ENCODE data around the gene OR2T8.
"Not testable (repeated sequence)": the region's sequence is repeated elsewhere in the genome, so short reads cannot be mapped to it uniquely, and the experiment has no call there.

OR2T8 gene

GRCh38 chr1:247919952-247920351 lies at the start of gene OR2T8:
OR2T8 (plus strand) TSS chr1:247920252; CDS start chr1:247921018, 766 bp downstream.
- in situ Hi-C loops (cut with MboI; ENCODE audit: low sequenced_read_pairs): no loop called here

DNA sequence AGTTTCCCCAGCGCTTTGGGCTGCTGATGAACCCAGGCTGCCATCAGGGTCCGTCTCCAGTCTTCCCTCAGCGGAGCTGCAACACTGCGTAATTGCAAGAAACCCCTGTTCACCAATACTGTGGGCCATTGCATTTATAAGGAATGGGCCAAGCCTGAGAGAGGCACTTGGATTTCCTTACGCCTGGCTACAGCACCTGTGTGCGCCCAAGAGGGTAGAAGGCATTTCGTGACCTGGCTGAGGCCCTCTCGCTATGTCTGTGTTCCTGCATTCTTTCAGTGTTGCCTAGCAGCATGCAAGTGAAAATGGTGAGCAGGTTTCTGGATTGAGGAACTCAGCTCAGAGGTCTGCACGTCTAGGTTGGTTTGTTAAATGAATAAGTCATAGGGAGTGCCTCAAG lies 36.7 kb upstream of the OR2T8 start:
- in situ Hi-C loops (cut with MboI; ENCODE audit: low sequenced_read_pairs): no loop called here

DNA sequence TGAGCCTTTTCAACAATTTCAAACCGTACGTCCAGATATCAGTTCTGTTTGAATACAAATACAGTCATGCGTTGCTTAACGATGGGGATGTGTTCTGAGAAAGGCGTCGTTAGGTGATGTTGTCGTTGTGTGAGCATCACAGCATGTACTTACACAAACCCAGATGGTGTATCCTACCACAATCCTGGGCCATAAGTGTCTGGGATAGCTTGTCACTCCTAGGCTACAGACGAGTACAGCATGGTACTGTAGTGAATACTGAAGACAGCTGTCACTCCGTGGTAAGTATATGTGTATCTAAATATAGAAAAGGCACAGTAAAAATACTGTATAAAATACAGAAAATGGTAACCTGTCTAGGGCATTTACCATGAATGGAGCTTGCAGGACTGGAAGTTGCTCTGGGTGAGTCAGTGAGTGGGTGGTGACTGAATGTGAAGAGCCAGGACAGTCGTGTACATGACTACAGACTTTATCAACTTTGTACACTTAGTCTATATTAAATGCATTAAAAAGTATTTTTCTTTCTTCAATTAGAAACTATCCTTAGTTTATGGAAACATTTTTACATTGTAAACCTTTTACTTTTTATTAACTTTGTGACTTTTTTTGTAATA lies 35.1 kb upstream of the OR2T8 start:
- in situ Hi-C loops (cut with MboI; ENCODE audit: low sequenced_read_pairs): no loop called here

DNA sequence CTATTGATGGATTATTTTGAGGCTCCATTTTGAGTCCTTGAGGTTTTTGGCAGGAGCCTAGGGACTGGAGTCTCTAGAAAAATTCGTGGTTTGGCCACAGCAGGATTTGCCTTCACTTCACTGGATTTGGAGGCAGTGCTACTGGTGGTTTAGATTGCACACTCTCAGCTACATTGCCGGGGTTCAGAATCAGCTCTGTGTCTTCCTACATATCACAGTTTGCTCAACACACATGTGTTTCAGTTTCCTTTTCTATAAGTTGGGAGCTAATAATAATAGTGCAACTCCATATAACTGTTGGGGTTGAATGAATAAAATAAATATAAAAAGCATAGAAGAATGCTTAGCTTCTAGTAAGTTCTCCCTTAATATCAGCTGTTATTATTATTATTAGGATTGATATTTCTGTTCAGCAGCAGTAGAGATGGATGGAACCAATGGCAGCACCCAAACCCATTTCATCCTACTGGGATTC lies 24.9 kb upstream of the OR2T8 start, which contains the start of gene OR2W3:
Gene OR2W3 (plus strand): TSS at position 425 of the 475 bp plus-strand sequence. CDS start 0 bp downstream, at position 425.
- in situ Hi-C loops (cut with MboI; ENCODE audit: low sequenced_read_pairs): no loop called here

DNA sequence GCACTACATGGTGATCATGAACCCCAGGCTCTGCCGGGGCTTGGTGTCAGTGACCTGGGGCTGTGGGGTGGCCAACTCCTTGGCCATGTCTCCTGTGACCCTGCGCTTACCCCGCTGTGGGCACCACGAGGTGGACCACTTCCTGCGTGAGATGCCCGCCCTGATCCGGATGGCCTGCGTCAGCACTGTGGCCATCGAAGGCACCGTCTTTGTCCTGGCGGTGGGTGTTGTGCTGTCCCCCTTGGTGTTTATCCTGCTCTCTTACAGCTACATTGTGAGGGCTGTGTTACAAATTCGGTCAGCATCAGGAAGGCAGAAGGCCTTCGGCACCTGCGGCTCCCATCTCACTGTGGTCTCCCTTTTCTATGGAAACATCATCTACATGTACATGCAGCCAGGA lies 24.1 kb upstream of the OR2T8 start:
- in situ Hi-C loops (cut with MboI; ENCODE audit: low sequenced_read_pairs): no loop called here

DNA sequence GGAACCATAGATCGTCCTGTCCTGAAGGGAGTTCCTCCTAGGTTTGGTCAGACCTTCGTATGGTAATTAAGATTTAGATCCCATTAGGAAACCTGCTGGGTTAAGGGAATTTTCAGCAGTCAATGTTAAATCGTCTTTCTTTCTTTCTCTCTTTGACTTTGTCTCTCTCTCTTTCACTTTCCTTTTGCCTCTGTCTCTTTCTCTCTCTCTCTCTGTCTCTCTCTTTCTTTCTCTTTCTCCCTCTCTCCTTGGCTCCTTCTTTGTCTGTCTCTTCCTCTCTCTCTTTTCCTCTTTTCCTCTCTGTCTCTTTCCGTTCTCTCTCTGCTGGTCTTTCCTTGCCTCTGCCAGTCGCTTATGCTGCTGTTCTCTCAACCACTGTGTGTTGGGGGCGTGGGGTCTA lies 15.9 kb upstream of the OR2T8 start:
- in situ Hi-C loops (cut with MboI; ENCODE audit: low sequenced_read_pairs): no loop called here

- in situ Hi-C loops (cut with MboI; ENCODE audit: low sequenced_read_pairs): no loop called here
Measured at GRCh38 chr1:247905181-247905580, 14.9 kb upstream of the OR2T8 start.

GRCh38 chr1:247905910-247906503 lies 14.0 kb upstream of the OR2T8 start:
- in situ Hi-C loops (cut with MboI; ENCODE audit: low sequenced_read_pairs): no loop called here

DNA sequence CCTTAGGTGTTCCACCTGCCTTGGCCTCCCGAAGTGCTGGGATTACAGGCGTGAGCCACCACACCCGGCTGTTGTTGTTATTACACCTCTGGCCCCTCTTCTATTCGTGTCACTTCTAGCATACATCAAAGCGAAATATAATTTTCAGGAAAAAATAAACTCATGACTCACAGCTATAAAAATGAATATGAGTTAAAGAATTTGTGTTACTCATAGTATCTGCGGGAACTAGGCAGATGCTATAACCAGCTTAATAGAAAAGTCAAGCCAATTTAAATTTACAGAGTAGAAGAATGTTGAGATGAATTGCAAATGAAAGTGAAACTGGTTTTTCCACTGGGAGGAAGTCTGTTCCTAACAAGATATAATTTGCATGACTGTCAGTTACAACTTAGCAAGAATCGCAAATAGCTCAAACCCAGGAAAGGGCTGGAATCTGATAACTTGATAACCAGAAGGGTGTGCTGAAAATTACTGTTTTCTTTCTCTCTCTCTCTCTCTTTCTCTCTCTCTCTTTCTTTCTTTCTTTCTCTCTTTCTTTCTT lies 13.5 kb upstream of the OR2T8 start:
- in situ Hi-C loops (cut with MboI; ENCODE audit: low sequenced_read_pairs): no loop called here

DNA sequence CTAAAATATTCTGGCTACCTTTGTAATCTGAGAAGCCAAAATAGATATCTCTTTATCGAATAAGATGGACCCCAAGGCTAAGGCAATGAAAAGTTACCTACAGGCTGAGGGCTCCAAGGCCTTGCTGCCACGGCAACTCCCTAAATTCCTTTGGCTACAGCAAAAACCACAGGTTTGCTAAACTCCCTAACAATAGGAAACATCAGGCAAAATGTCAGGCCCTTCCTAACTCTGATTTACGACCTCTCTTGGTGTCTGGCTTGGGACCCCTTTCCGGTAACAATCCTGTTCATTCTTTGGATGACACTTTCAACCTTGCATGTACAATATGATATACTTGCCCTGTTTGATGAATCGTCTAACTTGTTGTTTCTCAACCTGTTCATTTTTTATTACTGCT lies 11.3 kb upstream of the OR2T8 start:
- in situ Hi-C loops (cut with MboI; ENCODE audit: low sequenced_read_pairs): no loop called here

DNA sequence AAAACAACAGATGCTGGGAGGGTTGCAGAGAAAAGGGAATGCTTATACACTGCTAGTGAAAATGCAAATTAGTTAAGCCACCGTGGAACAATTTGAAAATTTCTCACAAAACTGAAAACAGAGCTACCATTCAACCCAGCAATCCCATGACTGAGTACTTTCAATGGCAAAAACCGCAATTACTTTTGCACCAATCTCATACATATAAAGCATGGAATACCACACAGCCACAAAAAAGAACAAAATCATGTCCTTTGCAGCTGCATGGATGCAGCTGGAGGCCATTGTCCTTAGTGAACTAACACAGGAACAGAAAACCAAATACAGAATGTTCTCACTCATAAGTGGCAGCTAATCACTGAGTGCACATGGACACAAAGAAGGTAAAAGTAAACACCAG lies 6.3 kb upstream of the OR2T8 start:
- in situ Hi-C loops (cut with MboI; ENCODE audit: low sequenced_read_pairs): no loop called here

DNA sequence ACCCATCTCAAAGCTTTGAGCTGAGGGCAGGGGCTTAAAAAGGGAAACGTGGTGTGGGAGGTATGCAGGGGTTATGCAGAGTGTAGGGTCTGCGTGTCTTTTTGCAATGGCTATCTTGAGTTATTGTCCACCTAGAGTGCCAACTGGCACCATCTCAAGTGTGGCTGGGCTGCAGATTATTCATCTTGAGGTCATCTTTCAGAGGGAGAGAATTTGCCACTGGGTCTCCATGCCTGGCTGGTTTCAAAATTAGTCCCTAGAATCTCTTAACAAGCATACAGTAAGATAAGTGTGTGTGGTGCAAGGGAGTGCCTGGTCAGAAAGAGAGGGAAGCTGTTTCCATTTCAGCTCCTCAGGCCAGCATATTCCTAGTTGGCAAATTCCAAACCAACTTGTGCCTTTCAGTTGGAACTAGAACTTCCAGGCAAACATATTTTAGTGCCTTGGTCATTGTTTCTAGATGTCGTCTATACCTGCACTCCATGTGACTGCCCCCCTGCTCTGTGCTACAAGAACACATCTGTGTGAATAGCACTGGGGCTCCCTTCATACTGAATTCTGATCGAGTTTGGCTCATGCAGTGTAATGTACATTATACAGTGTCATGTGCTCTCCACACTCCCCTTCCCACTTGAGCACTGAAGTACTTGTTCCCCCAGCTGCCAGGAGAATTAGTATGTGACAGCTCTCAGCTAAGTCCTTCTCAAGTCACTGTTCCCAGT lies 5.0 kb upstream of the OR2T8 start:
- in situ Hi-C loops (cut with MboI; ENCODE audit: low sequenced_read_pairs): no loop called here

DNA sequence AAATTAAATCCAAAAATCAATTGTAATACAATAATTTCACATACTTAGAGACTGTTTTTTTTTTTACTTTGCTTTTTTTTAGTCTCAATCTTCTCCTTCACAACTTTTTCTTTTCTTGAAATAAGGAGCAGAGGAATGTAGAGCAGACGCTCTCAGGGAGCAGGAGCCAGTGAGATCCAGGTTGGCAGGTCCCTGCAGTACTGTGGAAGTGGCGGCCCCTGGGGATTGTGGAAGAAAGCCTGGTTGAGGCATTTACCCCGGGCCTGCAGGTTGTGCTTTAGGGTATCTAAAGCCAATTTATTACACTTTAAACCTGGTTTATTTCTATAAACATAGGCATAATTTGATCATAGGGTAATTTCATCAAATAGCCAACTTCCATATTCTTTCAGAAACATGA lies 3.9 kb downstream of the OR2T8 start:
- in situ Hi-C loops (cut with MboI; ENCODE audit: low sequenced_read_pairs): no loop called here

- in situ Hi-C loops (cut with MboI; ENCODE audit: low sequenced_read_pairs): no loop called here
Measured at GRCh38 chr1:247924868-247925267, 4.8 kb downstream of the OR2T8 start, which contains the start of gene OR2AJ1. OR2AJ1 (plus strand) TSS chr1:247924889; CDS start chr1:247933769, 8,880 bp downstream.

GRCh38 chr1:247933989-247934388 lies 13.9 kb downstream of the OR2T8 start:
- in situ Hi-C loops (cut with MboI; ENCODE audit: low sequenced_read_pairs): no loop called here

DNA sequence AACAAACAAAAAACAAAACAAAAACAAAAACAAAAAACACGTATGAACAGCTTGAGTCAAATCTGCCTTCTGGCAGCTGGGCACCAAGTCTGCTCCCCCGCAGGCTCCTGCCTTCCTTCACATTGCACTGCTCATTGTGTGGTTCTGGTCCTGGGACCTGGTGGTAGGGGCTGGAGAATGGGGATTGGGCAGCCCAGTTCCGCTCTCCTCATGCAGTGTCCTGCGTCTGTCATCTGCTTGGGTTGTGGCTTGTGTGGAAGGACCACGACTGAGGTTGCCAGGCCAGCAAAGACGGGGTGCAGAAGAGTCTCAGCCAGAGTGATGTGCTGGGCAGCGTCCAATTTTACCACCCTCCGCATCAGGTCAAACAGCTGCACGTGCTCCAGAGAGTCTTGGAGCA lies 15.7 kb downstream of the OR2T8 start:
- in situ Hi-C loops (cut with MboI; ENCODE audit: low sequenced_read_pairs): no loop called here

DNA sequence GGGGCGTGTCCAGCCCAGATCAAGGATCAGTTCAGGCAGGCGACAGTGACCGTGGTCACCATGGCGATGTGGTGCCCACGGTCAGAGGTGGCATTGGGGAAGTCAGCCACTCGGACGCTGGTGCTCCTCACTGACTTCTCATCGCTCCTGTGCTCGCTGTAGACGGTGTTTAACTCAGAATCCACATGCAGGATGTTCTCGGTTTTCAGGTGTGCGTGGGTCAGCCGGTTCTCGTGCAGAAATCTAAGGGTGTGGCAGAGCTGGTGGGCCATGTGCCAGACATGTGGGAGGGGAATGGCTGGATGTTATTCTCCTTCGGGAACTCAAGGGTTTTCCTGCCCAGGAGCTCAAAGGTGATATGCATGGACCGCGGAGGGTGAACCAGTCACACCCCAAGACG lies 16.4 kb downstream of the OR2T8 start:
- in situ Hi-C loops (cut with MboI; ENCODE audit: low sequenced_read_pairs): no loop called here

GRCh38 chr1:247936965-247937734 lies 17.1 kb downstream of the OR2T8 start:
- in situ Hi-C loops (cut with MboI; ENCODE audit: low sequenced_read_pairs): not testable (repeated sequence)

GRCh38 chr1:247942624-247943023 lies 22.6 kb downstream of the OR2T8 start:
- in situ Hi-C loops (cut with MboI; ENCODE audit: low sequenced_read_pairs): no loop called here

DNA sequence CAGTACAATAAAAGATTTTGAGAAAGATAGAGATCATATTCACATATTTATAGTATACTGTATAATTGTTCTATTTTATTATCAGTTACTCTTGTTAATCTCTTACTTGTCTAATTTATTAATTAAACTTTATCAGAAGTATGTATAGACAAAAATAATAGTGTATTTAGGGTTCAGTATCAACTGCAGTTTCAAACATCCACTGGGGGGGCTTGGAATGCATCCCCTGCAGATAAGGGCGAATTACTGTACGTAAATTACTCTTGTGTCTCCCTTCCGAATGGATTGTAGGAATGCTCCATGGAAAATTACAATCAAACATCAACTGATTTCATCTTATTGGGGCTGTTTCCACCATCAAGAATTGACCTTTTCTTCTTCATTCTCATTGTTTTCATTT lies 28.5 kb downstream of the OR2T8 start, which contains the start of gene OR2L8:
Gene OR2L8 (plus strand): TSS at position 301 of the 400 bp plus-strand sequence. CDS start 0 bp downstream, at position 301.
- in situ Hi-C loops (cut with MboI; ENCODE audit: low sequenced_read_pairs): no loop called here

DNA sequence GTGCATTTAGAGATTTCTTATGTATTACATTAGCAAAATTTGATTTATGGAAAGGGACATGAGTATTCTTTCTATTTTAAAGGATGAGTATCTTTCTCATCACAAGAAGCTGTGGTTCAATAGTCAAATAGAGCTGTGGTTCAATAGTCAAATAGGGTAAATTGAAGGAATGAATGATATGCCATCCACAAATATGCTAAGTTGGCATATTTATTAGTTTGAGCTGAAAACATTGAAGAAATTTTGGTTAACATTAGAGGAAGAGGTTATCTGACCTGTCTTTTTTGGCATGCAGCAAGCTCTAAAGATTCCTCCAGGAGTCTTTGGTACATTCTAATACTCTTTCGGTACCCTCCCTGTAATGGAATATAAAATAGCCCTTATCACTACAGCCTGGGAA lies 33.4 kb downstream of the OR2T8 start:
- in situ Hi-C loops (cut with MboI; ENCODE audit: low sequenced_read_pairs): no loop called here
